ENCODE results near the gene ZFHX3. TPM values are rescaled to one million over a fixed set of nuclear protein-coding genes. Genes with fewer than 3 reads are reported as not detected.
A peak's percentile ranks its signal among the peaks of the same experiment; 100 is the strongest.

Gene ZFHX3
- total RNA-seq, 2 donors from 2014 or later = 0.50 to 0.78 TPM

- H3K27ac Mint-ChIP-seq = no peak overlapping the region
- no peak for ATAC-seq
- no peak for DNase-seq (ENCODE audit: low spot score)
- H3K36me3 Mint-ChIP-seq = no peaks in the 10 kb centered on the region
- H3K9me3 Mint-ChIP-seq = no peaks in the 10 kb centered on the region
- H3K4me3 Mint-ChIP-seq = no peak overlapping the region
- no peaks in the 10 kb centered on the region for H3K27me3 Mint-ChIP-seq
- peaks cover 0 to 2% of the 10 kb centered on the region in 2 donors for H3K4me1 Mint-ChIP-seq (ENCODE audit: low read depth in 2 of 2)
Measured at GRCh38 chr16:72975809-72976437, 72.0 kb downstream of the ZFHX3 start.

GRCh38 chr16:72974142-72974769 lies 73.7 kb downstream of the ZFHX3 start:
- ATAC-seq (no peak), DNase-seq (ENCODE audit: low spot score) (no peak)
- Mint-ChIP-seq H3K4me1 (ENCODE audit: low read depth in 2 of 2) (peaks cover 0 to 2% of the 10 kb centered on the region in 2 donors), H3K27me3 (no peaks in the 10 kb centered on the region), H3K9me3 (no peaks in the 10 kb centered on the region), H3K27ac (no peak overlapping the region), H3K36me3 (no peaks in the 10 kb centered on the region), H3K4me3 (no peak overlapping the region)

DNA sequence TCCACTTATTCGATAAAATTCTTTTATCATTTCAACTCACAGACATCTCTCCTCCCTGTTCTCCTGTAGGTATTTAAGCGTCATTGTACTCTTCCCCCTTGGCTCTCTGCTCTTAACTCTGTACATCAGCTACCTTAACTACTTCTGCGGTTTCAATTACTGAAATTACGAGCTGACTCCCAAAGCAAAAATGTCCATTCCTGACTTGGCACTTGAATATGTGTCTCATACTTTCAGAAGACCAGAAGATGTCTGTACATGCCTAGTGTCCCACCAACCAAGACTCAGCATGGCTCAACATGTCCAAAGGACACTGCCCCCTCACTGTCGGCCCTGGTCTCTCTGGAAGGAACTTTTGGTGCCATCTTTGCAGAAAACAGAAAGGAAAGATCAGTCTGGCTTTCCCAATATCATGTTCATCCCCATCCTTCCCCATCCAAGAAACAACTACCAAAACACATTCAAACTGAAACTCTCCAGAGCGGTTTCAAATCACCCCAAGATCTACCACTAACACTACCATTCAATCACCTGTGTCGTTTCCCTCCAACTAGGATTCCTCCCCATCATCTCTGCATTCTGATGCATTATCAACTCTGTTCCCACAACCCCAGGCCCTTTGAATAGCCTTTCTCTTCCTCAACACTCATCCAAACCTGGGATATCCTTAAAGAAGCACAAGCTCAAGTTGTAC lies 74.9 kb downstream of the ZFHX3 start:
- Mint-ChIP-seq H3K4me1 (ENCODE audit: low read depth in 2 of 2) (peaks cover 0 to 2% of the 10 kb centered on the region in 2 donors), H3K9me3 (no peaks in the 10 kb centered on the region), H3K27ac (no peak overlapping the region), H3K4me3 (no peak overlapping the region), H3K27me3 (no peaks in the 10 kb centered on the region), H3K36me3 (no peaks in the 10 kb centered on the region)
- no peak for ATAC-seq
- no peak for DNase-seq (ENCODE audit: low spot score)

DNA sequence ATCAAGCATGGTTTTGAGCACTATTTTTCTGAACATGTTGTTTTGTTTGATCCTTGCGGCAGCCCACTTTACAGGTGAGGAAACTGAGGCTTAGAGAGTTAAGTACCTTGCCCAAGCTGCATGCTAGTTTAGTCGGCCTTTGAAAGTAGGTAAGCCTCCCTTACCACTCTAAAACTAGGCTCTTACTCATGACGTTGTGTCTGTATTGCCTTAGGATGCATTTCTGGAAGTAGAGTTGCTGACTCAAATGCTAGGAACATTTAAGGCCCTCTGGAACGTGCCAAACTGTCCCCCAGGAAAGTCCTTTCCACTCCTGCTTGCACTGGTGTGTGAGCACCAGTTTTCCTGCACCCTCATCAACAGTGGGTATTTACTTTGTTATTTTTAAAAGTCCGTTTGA lies 76.6 kb downstream of the ZFHX3 start:
- H3K4me1 Mint-ChIP-seq (ENCODE audit: low read depth in 2 of 2) = no peaks in the 10 kb centered on the region
- no peak overlapping the region for H3K4me3 Mint-ChIP-seq
- H3K27ac Mint-ChIP-seq = no peak overlapping the region
- no peak for DNase-seq (ENCODE audit: low spot score)
- H3K36me3 Mint-ChIP-seq = no peaks in the 10 kb centered on the region
- no peak for ATAC-seq
- no peaks in the 10 kb centered on the region for H3K27me3 Mint-ChIP-seq
- no peaks in the 10 kb centered on the region for H3K9me3 Mint-ChIP-seq

- H3K27me3 Mint-ChIP-seq = no peaks in the 10 kb centered on the region
- no peak overlapping the region for H3K27ac Mint-ChIP-seq
- no peaks in the 10 kb centered on the region for H3K36me3 Mint-ChIP-seq
- no peak overlapping the region for H3K4me3 Mint-ChIP-seq
- H3K4me1 Mint-ChIP-seq (ENCODE audit: low read depth in 2 of 2) = no peaks in the 10 kb centered on the region
- no peak for ATAC-seq
- no peak for DNase-seq (ENCODE audit: low spot score)
- no peaks in the 10 kb centered on the region for H3K9me3 Mint-ChIP-seq
Measured at GRCh38 chr16:72970656-72971055, 77.3 kb downstream of the ZFHX3 start.

- H3K36me3 Mint-ChIP-seq = no peaks in the 10 kb centered on the region
- no peaks in the 10 kb centered on the region for H3K27me3 Mint-ChIP-seq
- no peak overlapping the region for H3K4me3 Mint-ChIP-seq
- no peaks in the 10 kb centered on the region for H3K9me3 Mint-ChIP-seq
- ATAC-seq (no peak), DNase-seq (ENCODE audit: low spot score) (no peak)
- no peaks in the 10 kb centered on the region for H3K4me1 Mint-ChIP-seq (ENCODE audit: low read depth in 2 of 2)
- H3K27ac Mint-ChIP-seq = no peak overlapping the region
Measured at GRCh38 chr16:72969812-72970211, 78.1 kb downstream of the ZFHX3 start.

GRCh38 chr16:72969146-72969545 lies 78.8 kb downstream of the ZFHX3 start:
- H3K4me3 Mint-ChIP-seq = no peak overlapping the region
- no peak overlapping the region for H3K27ac Mint-ChIP-seq
- DNase-seq (ENCODE audit: low spot score) = peak; percentile 16
- ATAC-seq = no peak
- no peaks in the 10 kb centered on the region for H3K9me3 Mint-ChIP-seq
- no peaks in the 10 kb centered on the region for H3K27me3 Mint-ChIP-seq
- no peaks in the 10 kb centered on the region for H3K4me1 Mint-ChIP-seq (ENCODE audit: low read depth in 2 of 2)
- no peaks in the 10 kb centered on the region for H3K36me3 Mint-ChIP-seq

GRCh38 chr16:72967941-72968340 lies 80.0 kb downstream of the ZFHX3 start:
- no peak for ATAC-seq

GRCh38 chr16:72963533-72964315 lies 84.2 kb downstream of the ZFHX3 start:
- Mint-ChIP-seq H3K27ac (no peak overlapping the region), H3K9me3 (no peaks in the 10 kb centered on the region), H3K4me3 (no peak overlapping the region), H3K27me3 (no peaks in the 10 kb centered on the region), H3K4me1 (ENCODE audit: low read depth in 2 of 2) (no peaks in the 10 kb centered on the region), H3K36me3 (no peaks in the 10 kb centered on the region)
- ATAC-seq (no peak), DNase-seq (ENCODE audit: low spot score) (peak; percentile 16)

More at GRCh38 chr16:72967941-72968340, 80.0 kb downstream of the ZFHX3 start:
- Mint-ChIP-seq H3K4me1 (ENCODE audit: low read depth in 2 of 2) (no peaks in the 10 kb centered on the region), H3K9me3 (no peaks in the 10 kb centered on the region), H3K27me3 (no peaks in the 10 kb centered on the region), H3K27ac (no peak overlapping the region), H3K36me3 (no peaks in the 10 kb centered on the region), H3K4me3 (no peak overlapping the region)
- peak; percentile 2 for DNase-seq (ENCODE audit: low spot score)

GRCh38 chr16:72962347-72962746 lies 85.6 kb downstream of the ZFHX3 start:
- Mint-ChIP-seq H3K4me3 (no peak overlapping the region), H3K27me3 (no peaks in the 10 kb centered on the region), H3K27ac (no peak overlapping the region), H3K36me3 (no peaks in the 10 kb centered on the region), H3K4me1 (ENCODE audit: low read depth in 2 of 2) (no peaks in the 10 kb centered on the region), H3K9me3 (no peaks in the 10 kb centered on the region)
- no peak for DNase-seq (ENCODE audit: low spot score)
- ATAC-seq = no peak

- H3K4me3 Mint-ChIP-seq = no peak overlapping the region
- H3K27ac Mint-ChIP-seq = no peak overlapping the region
- H3K36me3 Mint-ChIP-seq = no peaks in the 10 kb centered on the region
Measured at GRCh38 chr16:72961863-72962262, 86.1 kb downstream of the ZFHX3 start.

GRCh38 chr16:72961115-72961832 lies 86.7 kb downstream of the ZFHX3 start:
- DNase-seq (ENCODE audit: low spot score) = peak; percentile 38
- no peaks in the 10 kb centered on the region for H3K4me1 Mint-ChIP-seq (ENCODE audit: low read depth in 2 of 2)
- no peaks in the 10 kb centered on the region for H3K9me3 Mint-ChIP-seq
- ATAC-seq = no peak
- no peak overlapping the region for H3K4me3 Mint-ChIP-seq
- no peaks in the 10 kb centered on the region for H3K27me3 Mint-ChIP-seq
- no peaks in the 10 kb centered on the region for H3K36me3 Mint-ChIP-seq
- H3K27ac Mint-ChIP-seq = no peak overlapping the region

More at GRCh38 chr16:72961863-72962262, 86.1 kb downstream of the ZFHX3 start:
- Mint-ChIP-seq H3K4me1 (ENCODE audit: low read depth in 2 of 2) (no peaks in the 10 kb centered on the region), H3K9me3 (no peaks in the 10 kb centered on the region), H3K27me3 (no peaks in the 10 kb centered on the region)
- DNase-seq (ENCODE audit: low spot score) (no peak), ATAC-seq (no peak)

DNA sequence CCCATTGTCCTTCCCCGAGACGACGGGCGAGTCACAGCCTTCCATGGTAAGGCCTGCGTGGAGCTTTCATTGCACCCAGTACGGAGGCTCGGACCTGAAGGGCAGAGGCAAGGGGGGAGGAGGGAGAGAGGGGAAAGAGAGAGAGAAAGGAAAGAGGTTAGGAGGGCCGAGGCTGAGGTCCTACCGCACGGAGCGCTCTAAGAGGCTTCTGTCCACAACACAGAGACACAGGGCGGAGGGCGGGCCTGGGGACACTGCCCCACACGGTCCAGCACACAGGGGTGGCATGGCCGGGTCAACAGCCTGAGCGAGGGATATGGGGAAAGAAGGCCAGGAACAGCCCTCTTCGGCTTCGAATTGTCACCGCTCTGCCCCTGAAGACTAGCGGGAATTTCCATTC lies 87.8 kb downstream of the ZFHX3 start:
- Mint-ChIP-seq H3K9me3 (no peaks in the 10 kb centered on the region), H3K27ac (no peak overlapping the region), H3K36me3 (no peaks in the 10 kb centered on the region), H3K4me3 (no peak overlapping the region), H3K27me3 (no peaks in the 10 kb centered on the region), H3K4me1 (ENCODE audit: low read depth in 2 of 2) (no peaks in the 10 kb centered on the region)
- ATAC-seq = no peak
- peak; percentile 37 for DNase-seq (ENCODE audit: low spot score)
